OCI-LY1 (cell line): ENCODE data around the gene TMEM114.

Experiments
- H2AFZ ChIP-seq: fragments of 200-600 bp; sonication (generic), shearing (Covaris generic); 2 replicates; pipeline ENCODE4 v1.6.0; 2014; ENCODE audit warnings: antibody characterized with exemption, mild to moderate bottlenecking, low read length
- H3F3A ChIP-seq: fragments of 200-600 bp; sonication (generic), shearing (Covaris generic); 2 replicates; pipeline ENCODE4 v1.6.0; 2014; ENCODE audit warnings: mild to moderate bottlenecking, antibody characterized with exemption, low read length, moderate library complexity; ENCODE audit not compliant: insufficient read depth
- H3K27ac ChIP-seq: fragments of 200-600 bp; sonication (generic); 2 replicates; pipeline ENCODE4 v1.5.1; 2014; ENCODE audit warnings: low read length, mixed run types, mild to moderate bottlenecking, low read depth; ENCODE audit not compliant: poor library complexity, severe bottlenecking
- H3K27me3 ChIP-seq: fragments of 200-600 bp; sonication (generic); 2 replicates; pipeline ENCODE4 v1.6.0; 2014; ENCODE audit warnings: antibody characterized with exemption, mild to moderate bottlenecking, low read length, moderate library complexity; ENCODE audit not compliant: insufficient read depth
- H3K36me3 ChIP-seq: fragments of 200-600 bp; sonication (generic); 2 replicates; pipeline ENCODE4 v1.6.1; 2014; ENCODE audit warnings: mild to moderate bottlenecking, antibody characterized with exemption, low read length, moderate library complexity, mixed read lengths; ENCODE audit not compliant: insufficient read depth
- H3K4me1 ChIP-seq: fragments of 200-600 bp; sonication (generic); 2 replicates; pipeline ENCODE4 v1.5.1; 2014; ENCODE audit warnings: mild to moderate bottlenecking, low read length, moderate library complexity; ENCODE audit not compliant: insufficient read depth, severe bottlenecking
- H3K4me2 ChIP-seq: fragments of 200-600 bp; sonication (generic), shearing (Covaris generic); 2 replicates; pipeline ENCODE4 v1.6.1; 2014; ENCODE audit warnings: low read length
- H3K4me3 ChIP-seq: fragments of 200-600 bp; sonication (generic); 2 replicates; pipeline ENCODE4 v1.5.1; 2014; ENCODE audit warnings: low read length, low read depth, mild to moderate bottlenecking, mixed read lengths; ENCODE audit not compliant: poor library complexity, severe bottlenecking
- H3K79me2 ChIP-seq: fragments of 200-600 bp; shearing (Covaris generic); 2 replicates; pipeline ENCODE4 v1.6.1; 2016; ENCODE audit warnings: mixed run types, low read length, mixed read lengths; ENCODE audit not compliant: insufficient read depth
- H3K9ac ChIP-seq: fragments of 200-600 bp; sonication (generic), shearing (Covaris generic); 2 replicates; pipeline ENCODE4 v1.6.1; 2014; ENCODE audit warnings: mild to moderate bottlenecking, low read length, mixed read lengths
- H3K9me2 ChIP-seq: fragments of 200-600 bp; sonication (generic), shearing (Covaris generic); 2 replicates; pipeline ENCODE4 v1.6.1; 2014; ENCODE audit warnings: low read depth, mild to moderate bottlenecking, low read length, mixed read lengths
- H3K9me3 ChIP-seq: fragments of 200-600 bp; shearing (Covaris generic); 2 replicates; pipeline ENCODE4 v1.6.1; 2014; ENCODE audit warnings: low read length, mixed read lengths
- H4K20me1 ChIP-seq: fragments of 200-600 bp; sonication (generic), shearing (Covaris generic); 2 replicates; pipeline ENCODE4 v1.6.0; 2016; ENCODE audit warnings: mild to moderate bottlenecking, low read length; ENCODE audit not compliant: insufficient read depth
- EZH2 ChIP-seq: fragments of 200-600 bp; sonication (generic), shearing (Covaris generic); IDR thresholded peaks from 2 replicates; pipeline ENCODE4 v1.8.0; 2017; ENCODE audit warnings: borderline replicate concordance, mixed run types, mild to moderate bottlenecking, antibody characterized with exemption, low read length, moderate library complexity, mixed read lengths
- TF ChIP-seq, protein P1 (sequence below): fragments of 200-600 bp; sonication (generic), shearing (Covaris generic); IDR thresholded peaks from 2 replicates; pipeline ENCODE4 v1.5.1; 2017; ENCODE audit warnings: mild to moderate bottlenecking, antibody characterized with exemption, low read length, moderate library complexity, mixed read lengths

TMEM114 gene

DNA sequence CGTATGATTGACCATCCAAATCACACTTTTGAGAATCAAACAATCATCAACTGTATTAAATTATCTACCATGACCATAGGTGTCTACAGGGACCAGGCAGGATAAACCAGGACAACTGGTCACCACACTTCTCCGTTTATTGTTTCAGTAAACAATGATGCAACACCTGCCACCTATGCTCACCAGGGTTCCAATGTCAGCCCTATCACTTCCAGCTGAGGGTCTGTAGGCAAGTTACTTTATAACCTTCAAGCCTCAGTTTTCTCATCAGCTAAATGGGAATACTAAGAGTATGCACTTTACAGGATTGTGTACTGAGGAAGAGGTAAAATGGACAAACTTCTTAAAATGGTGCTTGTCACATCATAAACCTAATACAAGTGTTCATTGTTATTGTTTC is 14.9 kb downstream of the TMEM114 start:
- Histone ChIP-seq H3K9ac (no peak overlapping the region), H3K4me3 (no peak overlapping the region), H3K4me2 (no peak overlapping the region), H3K4me1 (peaks cover 5% of the 10 kb centered on the region), H3K27me3 (no peaks in the 10 kb centered on the region), H3K9me3 (no peaks in the 10 kb centered on the region), H3F3A (no peaks in the 10 kb centered on the region), H2AFZ (no peak overlapping the region), H3K79me2 (no peaks in the 10 kb centered on the region), H3K27ac (no peak overlapping the region), H3K36me3 (no peaks in the 10 kb centered on the region), H4K20me1 (no peaks in the 10 kb centered on the region), H3K9me2 (no peaks in the 10 kb centered on the region)
- TF ChIP-seq EZH2: no peak
- TF ChIP-seq, protein P1, sequence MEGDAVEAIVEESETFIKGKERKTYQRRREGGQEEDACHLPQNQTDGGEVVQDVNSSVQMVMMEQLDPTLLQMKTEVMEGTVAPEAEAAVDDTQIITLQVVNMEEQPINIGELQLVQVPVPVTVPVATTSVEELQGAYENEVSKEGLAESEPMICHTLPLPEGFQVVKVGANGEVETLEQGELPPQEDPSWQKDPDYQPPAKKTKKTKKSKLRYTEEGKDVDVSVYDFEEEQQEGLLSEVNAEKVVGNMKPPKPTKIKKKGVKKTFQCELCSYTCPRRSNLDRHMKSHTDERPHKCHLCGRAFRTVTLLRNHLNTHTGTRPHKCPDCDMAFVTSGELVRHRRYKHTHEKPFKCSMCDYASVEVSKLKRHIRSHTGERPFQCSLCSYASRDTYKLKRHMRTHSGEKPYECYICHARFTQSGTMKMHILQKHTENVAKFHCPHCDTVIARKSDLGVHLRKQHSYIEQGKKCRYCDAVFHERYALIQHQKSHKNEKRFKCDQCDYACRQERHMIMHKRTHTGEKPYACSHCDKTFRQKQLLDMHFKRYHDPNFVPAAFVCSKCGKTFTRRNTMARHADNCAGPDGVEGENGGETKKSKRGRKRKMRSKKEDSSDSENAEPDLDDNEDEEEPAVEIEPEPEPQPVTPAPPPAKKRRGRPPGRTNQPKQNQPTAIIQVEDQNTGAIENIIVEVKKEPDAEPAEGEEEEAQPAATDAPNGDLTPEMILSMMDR: no peak

DNA sequence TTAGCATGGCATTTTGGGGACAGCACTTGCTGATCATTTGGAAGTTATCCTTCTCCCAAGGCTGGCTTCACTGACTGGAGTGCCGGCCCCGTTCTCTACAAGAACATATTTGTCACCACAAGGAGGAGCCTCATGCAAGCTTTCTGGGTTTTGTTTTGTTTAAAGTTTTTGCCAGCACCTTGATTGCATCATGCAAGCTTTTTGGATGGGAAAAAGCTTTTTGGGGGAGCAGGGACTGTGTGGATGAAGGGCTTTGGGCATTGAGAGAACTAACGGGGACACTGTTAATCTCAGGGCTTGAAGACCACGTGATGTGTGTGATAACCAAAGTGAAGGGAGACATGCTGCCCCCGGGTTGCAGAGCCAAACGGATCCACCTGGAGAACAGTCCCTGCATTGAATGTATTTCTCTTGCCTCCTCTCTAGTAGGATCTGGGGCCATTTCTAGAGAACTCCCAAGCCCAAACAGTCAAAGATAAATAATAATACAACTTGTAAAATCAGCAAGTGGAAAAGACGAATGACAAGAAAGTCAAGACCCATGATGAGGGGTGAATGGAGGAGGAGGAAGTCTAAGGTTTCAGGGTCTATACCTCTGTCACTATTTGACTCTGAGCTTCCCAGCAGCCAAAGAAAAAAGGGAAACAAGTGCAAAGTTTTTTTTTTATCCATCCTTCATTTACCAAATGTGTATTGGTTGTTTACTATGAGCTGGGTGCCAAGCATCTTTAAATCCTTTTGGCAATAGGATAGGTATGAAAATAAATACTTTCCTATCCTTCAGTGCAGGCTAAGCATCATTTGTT is 17.2 kb downstream of the TMEM114 start:
- H3K79me2 ChIP-seq: no peaks in the 10 kb centered on the region
- no peak overlapping the region for H3K27ac ChIP-seq
- H3K27me3 ChIP-seq: no peaks in the 10 kb centered on the region
- no peaks in the 10 kb centered on the region for H3K36me3 ChIP-seq
- peaks cover 5% of the 10 kb centered on the region for H3K4me1 ChIP-seq
- TF ChIP-seq EZH2: no peak
- TF ChIP-seq, protein P1: peak; percentile 61
- H3K4me2 ChIP-seq: no peak overlapping the region
- H3K9me3 ChIP-seq: no peaks in the 10 kb centered on the region
- H3K9me2 ChIP-seq: no peaks in the 10 kb centered on the region
- no peaks in the 10 kb centered on the region for H3F3A ChIP-seq
- no peak overlapping the region for H2AFZ ChIP-seq
- H4K20me1 ChIP-seq: no peaks in the 10 kb centered on the region
- no peak overlapping the region for H3K9ac ChIP-seq
- no peak overlapping the region for H3K4me3 ChIP-seq

DNA sequence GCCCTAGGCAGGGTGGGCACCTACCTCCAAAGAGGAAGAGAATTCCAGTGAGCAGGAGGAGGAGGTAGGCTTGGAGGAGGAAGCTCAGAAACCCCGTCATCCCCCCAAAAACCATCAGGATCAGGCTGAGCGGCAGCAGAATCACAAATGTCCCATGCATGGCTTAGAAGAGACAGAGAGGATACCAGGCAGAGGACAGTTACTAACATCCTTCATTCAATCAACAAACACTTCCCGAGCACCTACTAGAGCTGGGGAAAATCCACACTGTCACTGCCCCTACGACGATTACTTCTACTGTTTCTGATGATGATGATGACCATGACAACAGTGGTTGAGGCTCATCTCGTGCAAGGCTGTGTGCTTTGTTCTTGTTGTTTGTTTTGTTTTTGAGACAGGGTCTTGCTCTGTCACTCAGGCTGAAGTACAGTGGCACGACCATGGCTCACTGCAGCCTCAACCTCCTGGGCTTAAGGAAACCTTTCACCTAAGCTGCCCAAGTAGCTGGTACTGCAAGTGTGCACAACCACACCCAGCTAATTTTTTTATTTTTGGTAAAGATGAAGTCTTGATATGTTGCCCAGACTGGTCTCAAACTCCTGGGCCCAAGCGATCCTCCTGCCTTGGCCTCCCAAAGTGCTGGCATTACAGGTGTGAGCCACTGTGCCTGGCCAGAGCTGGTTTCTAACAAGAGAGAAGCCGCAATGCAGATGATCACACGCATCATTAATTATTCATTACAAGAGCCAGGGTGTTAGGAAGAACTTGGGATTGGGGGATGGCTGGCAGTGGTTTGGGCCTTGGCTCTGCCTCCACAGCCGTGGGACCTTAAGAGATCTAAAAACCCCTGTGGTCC is 18.0 kb downstream of the TMEM114 start:
- Histone ChIP-seq H3K36me3 (no peaks in the 10 kb centered on the region), H3K4me2 (no peak overlapping the region), H3K4me1 (peaks cover 5% of the 10 kb centered on the region), H3K9me2 (no peaks in the 10 kb centered on the region), H3K79me2 (no peaks in the 10 kb centered on the region), H3K4me3 (no peak overlapping the region), H2AFZ (no peak overlapping the region), H3K9ac (no peak overlapping the region), H3K9me3 (no peaks in the 10 kb centered on the region), H3F3A (no peaks in the 10 kb centered on the region), H4K20me1 (no peaks in the 10 kb centered on the region), H3K27ac (no peak overlapping the region), H3K27me3 (no peaks in the 10 kb centered on the region)
- TF ChIP-seq EZH2: no peak
- TF ChIP-seq, protein P1: no peak
